GM12801 (cell line): Measurements from ENCODE around the gene PTPRF.

ENCODE experiments used
- TF ChIP-seq, protein P1 (sequence below): IDR thresholded peaks from one replicate; pipeline ENCODE4 v1.5.1; 2011; ENCODE audit warnings: control low read depth; ENCODE audit not compliant: insufficient read length; ENCODE audit errors: extremely low read depth

The PTPRF gene

DNA sequence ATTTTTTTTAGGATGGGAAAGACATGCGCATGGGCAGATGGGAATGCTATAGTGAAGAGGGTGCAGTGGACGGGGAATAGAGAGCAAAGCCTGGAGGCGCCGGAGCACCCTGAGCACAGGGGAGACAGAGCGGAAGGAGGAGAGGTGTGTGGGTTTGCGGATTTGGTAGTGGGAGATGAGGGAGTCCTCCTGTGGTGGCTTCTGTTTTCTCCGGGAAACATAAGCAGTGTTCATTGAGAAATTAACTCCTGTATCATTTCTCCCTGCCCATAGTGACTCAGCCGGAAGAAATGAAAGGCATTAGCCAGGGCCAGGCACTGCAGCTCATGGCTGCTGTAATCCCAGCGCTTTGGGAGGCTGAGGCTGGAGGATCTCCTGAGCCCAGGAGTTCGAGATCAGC is 4.7 kb upstream of the PTPRF start:
- TF ChIP-seq, protein P1, sequence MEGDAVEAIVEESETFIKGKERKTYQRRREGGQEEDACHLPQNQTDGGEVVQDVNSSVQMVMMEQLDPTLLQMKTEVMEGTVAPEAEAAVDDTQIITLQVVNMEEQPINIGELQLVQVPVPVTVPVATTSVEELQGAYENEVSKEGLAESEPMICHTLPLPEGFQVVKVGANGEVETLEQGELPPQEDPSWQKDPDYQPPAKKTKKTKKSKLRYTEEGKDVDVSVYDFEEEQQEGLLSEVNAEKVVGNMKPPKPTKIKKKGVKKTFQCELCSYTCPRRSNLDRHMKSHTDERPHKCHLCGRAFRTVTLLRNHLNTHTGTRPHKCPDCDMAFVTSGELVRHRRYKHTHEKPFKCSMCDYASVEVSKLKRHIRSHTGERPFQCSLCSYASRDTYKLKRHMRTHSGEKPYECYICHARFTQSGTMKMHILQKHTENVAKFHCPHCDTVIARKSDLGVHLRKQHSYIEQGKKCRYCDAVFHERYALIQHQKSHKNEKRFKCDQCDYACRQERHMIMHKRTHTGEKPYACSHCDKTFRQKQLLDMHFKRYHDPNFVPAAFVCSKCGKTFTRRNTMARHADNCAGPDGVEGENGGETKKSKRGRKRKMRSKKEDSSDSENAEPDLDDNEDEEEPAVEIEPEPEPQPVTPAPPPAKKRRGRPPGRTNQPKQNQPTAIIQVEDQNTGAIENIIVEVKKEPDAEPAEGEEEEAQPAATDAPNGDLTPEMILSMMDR, result no peak

DNA sequence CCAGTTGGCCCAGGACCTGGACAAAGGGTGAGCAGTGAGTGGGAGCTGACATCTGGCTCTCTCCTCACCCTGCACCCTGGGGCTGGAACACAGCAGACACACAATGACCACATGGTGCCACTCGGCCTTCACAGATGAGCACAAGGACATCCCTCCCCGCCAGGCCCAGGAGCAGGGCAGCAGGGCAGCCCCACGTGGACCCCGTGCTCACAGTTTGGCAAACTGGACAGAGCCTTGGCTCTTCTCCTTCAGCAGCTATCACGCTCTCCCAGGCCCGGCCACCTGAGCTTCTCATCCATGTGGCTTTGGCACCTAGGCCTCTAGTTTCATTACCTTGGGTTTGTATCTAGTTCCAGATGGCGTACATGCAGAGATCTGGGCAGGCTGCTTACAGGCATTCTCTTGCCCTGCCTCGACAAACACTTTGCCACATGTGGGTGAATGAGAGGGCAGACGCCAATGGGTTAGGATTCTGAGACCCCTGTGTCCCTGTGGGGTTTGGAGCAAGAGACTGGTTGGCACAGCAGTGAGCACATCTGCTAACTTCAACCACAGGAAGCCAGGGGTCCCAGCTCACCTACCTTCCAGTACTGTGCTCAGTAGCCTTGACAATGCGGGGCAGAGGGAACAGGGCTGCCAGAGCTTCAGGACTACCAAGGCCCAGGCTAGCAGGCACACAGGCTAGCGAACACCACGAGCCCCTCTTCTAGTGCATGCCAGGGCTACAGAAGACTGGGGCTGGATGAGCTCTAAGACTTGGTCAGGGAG is 3.4 kb upstream of the PTPRF start:
- TF ChIP-seq, protein P1, result no peak

DNA sequence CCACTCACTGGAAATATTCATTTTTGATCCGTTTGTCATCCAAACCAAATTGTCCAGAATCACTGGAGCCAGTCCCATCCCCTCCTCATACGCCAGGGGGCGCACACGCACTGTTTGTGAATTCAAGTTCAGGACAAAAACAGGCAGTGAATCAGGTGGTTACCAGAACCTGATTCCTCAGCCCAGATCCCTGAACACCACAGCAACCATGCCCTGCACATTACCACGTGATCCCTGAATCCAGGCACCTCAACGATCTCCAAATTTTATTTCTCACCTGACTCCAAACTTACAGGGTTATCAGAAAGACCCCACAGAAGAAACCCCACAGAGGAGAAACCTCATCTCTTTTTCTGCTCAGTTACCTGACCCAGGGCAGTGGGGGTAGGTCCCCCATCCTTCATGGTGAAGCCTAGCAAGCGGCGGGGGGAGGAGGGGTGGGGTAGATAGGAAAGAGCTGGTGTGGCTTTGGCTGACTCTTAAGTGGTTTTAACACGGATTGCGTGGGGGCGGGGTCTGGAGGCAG is 1.4 kb upstream of the PTPRF start:
- TF ChIP-seq, protein P1, result peak; percentile 52

DNA sequence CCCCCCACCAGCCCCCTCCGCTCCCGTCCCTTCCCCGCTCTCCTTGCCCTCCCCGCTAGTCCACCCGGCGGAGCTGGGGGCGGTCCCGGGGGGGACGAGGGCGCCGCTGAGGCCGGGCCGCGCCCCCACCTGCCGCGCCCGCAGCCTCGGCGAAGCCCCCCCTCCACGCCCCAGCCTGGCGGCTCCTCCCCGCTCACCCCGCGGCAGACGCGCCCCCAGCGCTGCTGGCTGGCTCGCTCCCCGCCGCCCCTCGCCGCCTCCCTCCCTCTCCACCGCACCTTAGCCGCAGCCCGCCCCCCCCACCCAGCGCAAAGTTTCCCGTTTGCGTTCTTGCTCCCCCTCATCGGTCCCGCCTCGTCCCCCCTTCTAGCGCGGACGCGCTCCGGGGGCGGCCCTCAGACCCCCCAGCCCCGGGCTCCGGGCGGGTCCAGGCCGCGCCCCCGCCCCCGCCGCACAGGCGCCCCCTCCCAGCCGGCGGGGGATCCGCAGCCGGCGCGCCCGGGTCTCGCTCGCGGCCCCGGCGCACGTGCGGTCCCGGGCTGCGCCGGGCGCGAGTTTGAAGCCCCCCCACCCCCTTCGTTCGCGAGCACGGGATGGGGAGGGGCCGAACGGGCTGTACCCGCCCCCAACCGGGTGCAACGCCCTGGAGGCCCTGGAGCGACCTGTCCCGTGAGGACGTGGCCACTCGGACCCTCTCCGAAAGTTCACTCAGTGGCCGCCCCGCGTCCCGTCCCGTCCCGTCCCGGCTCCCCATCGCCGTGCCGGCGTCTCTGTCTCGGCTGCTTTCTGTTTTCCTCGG is 623 bp downstream of the PTPRF start:
- TF ChIP-seq, protein P1, result no peak

DNA sequence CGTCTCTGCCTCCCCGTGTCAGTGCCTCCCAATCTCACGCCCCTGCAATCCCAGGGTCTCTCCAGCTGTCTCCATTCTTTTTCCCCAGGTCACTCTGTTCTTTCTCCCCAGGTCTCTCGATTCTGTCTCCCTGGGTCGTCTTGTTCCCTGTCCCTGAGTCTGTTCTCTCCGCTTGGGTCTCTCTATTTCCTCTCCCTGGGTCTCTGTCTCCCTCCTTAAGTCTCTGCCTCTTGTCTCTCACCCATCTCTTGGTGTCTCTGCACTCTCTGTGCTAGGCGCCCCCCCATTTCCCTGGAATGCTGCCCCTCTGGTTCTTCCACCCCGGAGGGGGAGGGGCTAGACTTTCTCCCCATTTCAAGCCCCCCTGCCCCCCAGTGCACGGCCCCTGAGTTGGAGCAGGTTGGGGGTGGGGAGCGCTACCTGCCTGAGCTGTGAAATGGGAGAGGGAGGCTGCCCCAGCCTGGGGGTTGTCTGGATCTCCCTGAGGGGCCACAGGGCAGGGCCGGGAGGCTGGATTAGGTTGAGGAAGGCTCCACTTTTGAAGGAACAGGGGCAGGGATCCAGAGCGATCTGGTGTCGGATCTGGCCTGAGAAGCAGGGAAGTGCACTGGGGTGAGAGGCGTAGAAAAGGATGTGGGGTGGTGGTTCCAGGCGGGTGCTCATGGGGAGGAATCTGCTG is 1.4 kb downstream of the PTPRF start:
- TF ChIP-seq, protein P1, result no peak

DNA sequence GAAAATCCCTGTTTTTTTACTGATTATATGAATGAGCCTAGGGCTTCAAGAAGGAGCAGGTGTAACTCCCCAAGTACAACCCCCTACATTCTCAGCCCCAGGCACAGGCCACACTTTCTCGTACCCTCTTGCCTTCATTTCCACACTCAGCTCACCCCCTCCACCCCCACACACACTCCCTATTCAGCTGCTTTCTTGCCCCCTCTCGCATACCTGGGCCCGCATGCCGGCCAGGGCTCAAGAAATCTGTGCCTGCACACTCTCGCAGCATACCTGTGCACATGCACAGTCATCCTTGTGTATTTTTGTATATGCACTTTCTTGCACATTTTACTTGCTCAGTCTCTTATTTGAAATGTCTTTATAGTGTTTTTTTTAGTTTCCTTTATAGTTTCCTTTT is 2.0 kb downstream of the PTPRF start:
- TF ChIP-seq, protein P1, result no peak

DNA sequence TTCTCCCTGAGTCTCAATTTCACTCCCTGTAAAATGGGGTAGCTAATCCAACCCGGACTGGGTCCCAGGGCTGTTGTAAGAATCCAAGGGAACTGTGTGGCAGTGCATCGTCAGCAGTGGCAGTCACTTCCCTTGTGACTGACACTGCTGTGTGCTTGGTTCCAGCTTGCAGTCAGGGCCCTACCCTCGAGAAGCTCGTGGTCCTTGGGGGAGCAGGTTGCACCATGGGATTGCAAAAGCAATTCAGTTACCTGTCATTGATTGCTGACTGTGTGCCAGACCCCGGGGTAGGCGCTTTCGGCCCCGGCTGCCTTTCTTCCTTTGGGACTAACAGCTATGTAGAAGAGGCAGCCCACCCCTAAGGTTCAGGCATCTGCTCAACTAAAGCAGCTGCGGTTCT is 2.9 kb downstream of the PTPRF start:
- TF ChIP-seq, protein P1, result no peak
